Osteocyte (in vitro differentiated cells): Measurements from ENCODE around the gene CEP83. TPM values are rescaled to one million over a fixed set of nuclear protein-coding genes. Genes with fewer than 3 reads are reported as not detected.
A peak's percentile ranks its signal among the peaks of the same experiment; 100 is the strongest.

Source experiments
- DNase-seq: peaks from one replicate; pipeline ENCODE4 v3.0.0; 2021; ENCODE audit warnings: mixed read lengths; ENCODE audit not compliant: unreplicated experiment; ENCODE audit errors: extremely low spot score
- H3K27ac Mint-ChIP-seq: one replicate; pipeline ENCODE4 v1.8.0; 2021; ENCODE audit warnings: mild to moderate bottlenecking, mixed read lengths; ENCODE audit not compliant: unreplicated experiment
- H3K27me3 Mint-ChIP-seq: one replicate; pipeline ENCODE4 v1.8.0; 2021; ENCODE audit warnings: mixed read lengths; ENCODE audit not compliant: unreplicated experiment
- H3K36me3 Mint-ChIP-seq: one replicate; pipeline ENCODE4 v1.8.0; 2021; ENCODE audit warnings: mixed read lengths; ENCODE audit not compliant: unreplicated experiment
- H3K4me1 Mint-ChIP-seq: one replicate; pipeline ENCODE4 v1.8.0; 2021; ENCODE audit warnings: mixed read lengths; ENCODE audit not compliant: unreplicated experiment
- H3K4me3 Mint-ChIP-seq: one replicate; pipeline ENCODE4 v1.8.0; 2021; ENCODE audit warnings: mild to moderate bottlenecking, moderate library complexity, mixed read lengths; ENCODE audit not compliant: unreplicated experiment
- H3K9me3 Mint-ChIP-seq: one replicate; pipeline ENCODE4 v1.8.0; 2021; ENCODE audit warnings: mixed read lengths; ENCODE audit not compliant: unreplicated experiment
- total RNA-seq: library from RNA; stranded (reverse); gene quantifications from 2 replicates; pipeline ENCODE4 v1.2.1, GENCODE V29; 2021
- TF ChIP-seq, protein P1 (sequence below): fragments of 200-600 bp; sonication (generic); IDR thresholded peaks from 2 replicates; pipeline ENCODE4 v1.5.0; 2021; ENCODE audit warnings: antibody characterized with exemption, mild to moderate bottlenecking, moderate library complexity

CEP83 gene
- total RNA-seq, 1 donor from 2014 or later: 13.1 TPM

DNA sequence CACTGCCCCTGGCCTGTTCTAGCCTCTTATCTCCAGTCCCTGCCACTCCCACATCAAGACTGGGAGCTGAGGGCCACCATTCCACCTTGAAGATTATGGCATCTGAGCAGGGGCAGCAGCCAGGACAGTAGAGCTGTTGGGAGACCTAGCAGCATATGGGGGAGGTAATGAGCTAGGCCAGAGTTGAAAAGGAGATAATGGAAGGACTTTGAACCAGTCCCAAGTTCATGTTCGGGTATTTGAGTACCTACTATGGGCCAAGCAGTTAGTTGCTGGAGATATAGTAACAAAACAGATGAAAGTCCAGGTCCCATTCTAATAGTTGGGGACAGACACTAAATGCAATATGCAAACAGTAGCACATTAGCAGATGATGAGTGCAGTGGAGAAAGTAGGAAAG, 159.8 kb downstream of the CEP83 start:
- TF ChIP-seq, protein P1, sequence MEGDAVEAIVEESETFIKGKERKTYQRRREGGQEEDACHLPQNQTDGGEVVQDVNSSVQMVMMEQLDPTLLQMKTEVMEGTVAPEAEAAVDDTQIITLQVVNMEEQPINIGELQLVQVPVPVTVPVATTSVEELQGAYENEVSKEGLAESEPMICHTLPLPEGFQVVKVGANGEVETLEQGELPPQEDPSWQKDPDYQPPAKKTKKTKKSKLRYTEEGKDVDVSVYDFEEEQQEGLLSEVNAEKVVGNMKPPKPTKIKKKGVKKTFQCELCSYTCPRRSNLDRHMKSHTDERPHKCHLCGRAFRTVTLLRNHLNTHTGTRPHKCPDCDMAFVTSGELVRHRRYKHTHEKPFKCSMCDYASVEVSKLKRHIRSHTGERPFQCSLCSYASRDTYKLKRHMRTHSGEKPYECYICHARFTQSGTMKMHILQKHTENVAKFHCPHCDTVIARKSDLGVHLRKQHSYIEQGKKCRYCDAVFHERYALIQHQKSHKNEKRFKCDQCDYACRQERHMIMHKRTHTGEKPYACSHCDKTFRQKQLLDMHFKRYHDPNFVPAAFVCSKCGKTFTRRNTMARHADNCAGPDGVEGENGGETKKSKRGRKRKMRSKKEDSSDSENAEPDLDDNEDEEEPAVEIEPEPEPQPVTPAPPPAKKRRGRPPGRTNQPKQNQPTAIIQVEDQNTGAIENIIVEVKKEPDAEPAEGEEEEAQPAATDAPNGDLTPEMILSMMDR: no peak
- H3K36me3 Mint-ChIP-seq: peaks cover 8% of the 10 kb centered on the region
- no peaks in the 10 kb centered on the region for H3K4me1 Mint-ChIP-seq
- no peak for DNase-seq
- no peaks in the 10 kb centered on the region for H3K9me3 Mint-ChIP-seq
- no peak overlapping the region for H3K27ac Mint-ChIP-seq
- H3K4me3 Mint-ChIP-seq: no peak overlapping the region
- H3K27me3 Mint-ChIP-seq: no peaks in the 10 kb centered on the region

DNA sequence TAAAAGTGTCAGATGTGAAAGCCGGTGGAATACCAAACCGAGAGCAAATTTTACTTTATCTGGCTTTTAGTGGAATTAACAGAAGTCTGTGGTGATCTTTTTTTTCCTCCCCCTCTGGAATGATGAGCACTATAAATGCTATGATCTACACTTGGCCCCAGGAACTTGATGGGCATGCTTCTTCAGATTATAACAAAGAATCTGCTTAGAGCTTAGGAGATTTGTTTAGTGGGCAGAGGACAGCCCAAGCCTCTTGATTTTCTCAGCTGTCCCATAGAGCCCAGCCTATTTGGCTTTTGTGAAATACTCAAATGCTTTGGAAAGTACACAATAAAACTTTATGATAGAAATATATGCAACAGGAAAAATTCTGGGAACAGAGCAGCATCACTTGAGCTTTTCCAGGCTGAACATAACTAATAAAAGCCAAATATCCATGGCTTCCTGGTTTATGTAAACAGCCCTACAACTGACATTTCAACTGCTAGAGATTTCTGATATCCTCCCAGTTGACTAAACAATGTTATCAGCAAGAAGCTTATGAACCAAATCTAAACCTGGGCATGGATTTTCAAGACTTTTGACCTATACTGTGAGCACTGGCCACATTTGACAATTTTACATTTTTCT, 161.7 kb downstream of the CEP83 start:
- no peaks in the 10 kb centered on the region for H3K9me3 Mint-ChIP-seq
- no peak for DNase-seq
- H3K27me3 Mint-ChIP-seq: no peaks in the 10 kb centered on the region
- H3K4me3 Mint-ChIP-seq: no peak overlapping the region
- H3K4me1 Mint-ChIP-seq: no peaks in the 10 kb centered on the region
- TF ChIP-seq, protein P1: no peak
- no peak overlapping the region for H3K27ac Mint-ChIP-seq
- H3K36me3 Mint-ChIP-seq: peaks cover 8% of the 10 kb centered on the region

DNA sequence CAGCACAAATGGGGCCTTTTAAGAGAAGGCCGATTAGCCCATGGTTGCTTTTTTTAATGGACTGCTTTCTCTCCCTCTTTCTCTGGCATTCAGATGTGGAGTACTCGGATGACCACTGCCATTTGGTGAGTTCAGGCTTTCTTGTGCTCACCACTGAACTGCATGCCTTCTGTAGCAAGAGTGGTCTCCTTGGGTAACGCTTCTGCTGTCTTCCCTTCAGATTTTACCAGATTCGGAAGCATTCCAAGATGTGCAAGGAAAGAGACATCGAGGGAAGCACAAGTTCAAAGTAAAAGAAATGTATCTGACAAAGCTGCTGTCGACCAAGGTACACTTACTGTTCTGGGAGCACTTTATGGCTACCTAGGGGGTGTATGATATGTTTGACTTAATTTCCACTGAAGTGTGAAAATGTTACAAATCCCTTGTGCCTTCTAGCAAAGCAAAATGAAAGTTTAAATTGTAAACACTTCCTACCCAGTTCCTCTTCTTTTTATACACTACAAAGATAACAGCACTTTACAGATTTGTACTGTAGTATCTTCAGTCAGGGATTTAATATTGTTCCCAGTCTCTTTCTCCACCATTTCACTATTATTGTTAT, 162.5 kb downstream of the CEP83 start:
- Mint-ChIP-seq H3K36me3 (peaks cover 8% of the 10 kb centered on the region), H3K4me3 (no peak overlapping the region), H3K4me1 (no peaks in the 10 kb centered on the region)

DNA sequence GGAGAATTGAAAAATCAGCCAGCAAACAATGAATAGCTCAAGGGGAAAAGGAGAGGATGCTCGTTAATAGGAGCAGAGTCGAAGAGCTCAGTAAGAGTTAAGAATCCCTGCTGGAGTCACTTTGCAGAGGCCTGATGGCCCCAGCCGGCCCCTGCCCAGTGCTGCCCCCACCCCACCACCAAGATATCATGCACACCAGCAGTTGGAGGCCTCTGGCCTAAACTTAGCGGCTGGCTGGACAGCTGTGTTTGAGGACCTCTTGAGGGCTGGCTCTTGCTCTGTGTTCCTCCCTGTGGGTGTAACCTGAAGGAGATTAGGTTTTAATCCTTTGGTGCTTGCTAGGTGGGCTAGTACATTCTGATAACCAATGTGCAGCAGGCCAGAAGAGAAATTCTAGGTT, 169.3 kb downstream of the CEP83 start:
- Mint-ChIP-seq H3K9me3 (no peaks in the 10 kb centered on the region), H3K4me1 (peaks cover 15% of the 10 kb centered on the region), H3K27me3 (no peaks in the 10 kb centered on the region), H3K4me3 (no peak overlapping the region), H3K36me3 (no peaks in the 10 kb centered on the region), H3K27ac (peak overlapping the region; percentile 9)
- DNase-seq: no peak
- TF ChIP-seq, protein P1: no peak

More for the DNA sequence above, 162.5 kb downstream of the CEP83 start:
- no peaks in the 10 kb centered on the region for H3K27me3 Mint-ChIP-seq
- TF ChIP-seq, protein P1: no peak
- no peak for DNase-seq
- no peak overlapping the region for H3K27ac Mint-ChIP-seq
- H3K9me3 Mint-ChIP-seq: no peaks in the 10 kb centered on the region

DNA sequence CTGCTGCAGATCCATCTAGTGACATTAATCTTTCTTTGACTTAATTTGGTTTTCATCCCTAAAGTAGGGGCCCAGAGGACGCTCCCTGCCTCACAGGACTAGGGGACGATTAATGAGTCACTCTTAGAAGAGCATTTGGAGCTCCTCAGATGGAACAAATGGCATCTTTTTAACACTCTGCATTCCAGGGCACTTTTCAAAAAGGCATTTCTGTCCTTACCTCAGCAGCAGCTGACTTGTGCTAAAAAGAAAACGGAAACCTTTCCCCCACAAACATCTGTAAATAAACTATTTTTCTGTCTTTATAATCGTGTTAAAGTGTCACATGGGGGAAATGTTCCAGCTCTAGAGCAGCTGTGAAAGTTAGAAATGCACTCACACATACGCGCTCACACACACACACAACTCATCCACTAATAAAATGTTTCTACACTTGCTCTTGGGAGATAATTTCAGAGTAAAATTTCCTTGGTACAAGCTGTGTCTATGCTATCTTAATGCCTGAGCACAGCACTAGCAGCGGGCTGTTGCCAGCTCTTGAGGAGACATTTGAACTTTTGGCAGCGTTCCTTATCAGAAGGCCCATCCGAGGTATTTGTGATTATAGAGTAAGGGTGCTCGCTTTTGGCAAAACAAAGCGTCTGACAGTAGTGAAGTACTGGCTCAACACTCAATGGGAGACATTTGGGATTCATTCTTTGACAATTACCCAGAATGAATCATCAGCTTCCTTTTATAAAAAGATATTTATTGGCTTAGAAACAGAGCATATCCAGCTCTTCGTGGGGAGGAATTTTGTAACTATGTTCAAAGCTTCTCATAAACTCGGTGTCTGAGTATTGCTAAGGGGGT, 170.0 kb downstream of the CEP83 start:
- Mint-ChIP-seq H3K36me3 (no peaks in the 10 kb centered on the region), H3K9me3 (no peaks in the 10 kb centered on the region), H3K27ac (peak overlapping the region; percentile 9), H3K4me1 (peaks cover 15% of the 10 kb centered on the region), H3K27me3 (no peaks in the 10 kb centered on the region), H3K4me3 (no peak overlapping the region)
- DNase-seq: no peak
- TF ChIP-seq, protein P1: no peak
